Measurements from ENCODE around the gene DHX35.

The DHX35 gene

DNA sequence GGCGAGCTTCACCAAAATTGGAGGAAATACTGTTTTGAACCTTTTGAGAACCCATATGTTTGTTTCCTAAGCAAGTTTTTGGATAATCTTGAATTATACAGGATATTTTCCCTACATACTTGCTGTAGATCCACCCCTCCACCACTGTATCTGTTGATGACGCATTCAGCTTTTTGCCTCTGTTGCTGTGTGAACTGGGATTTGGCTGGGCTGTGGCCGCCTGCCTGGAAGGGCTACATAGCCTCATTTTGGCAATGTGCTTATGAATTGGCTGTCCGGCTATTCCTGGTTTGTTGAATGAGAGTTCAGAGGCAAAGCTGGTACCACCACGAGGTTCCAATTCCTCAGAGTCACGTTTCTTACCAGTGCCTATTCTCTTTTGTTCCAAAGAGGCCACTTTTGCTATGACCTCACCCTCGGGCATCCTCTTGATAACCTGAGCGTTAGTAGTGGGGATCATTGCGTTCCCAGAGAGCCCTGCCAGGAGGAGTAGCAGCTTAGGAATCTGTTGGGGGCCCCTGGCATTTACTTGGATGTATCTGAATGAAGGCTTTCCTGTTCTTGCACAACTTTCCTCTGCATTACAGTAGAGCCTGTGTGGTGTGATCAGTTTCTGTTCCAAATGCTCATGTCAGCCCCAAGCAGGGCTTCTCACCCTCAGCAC lies 29.6 kb upstream of the DHX35 start:
- H3K9ac ChIP-seq (ENCODE audit: insufficient read length, low read depth) = no peak overlapping the region
- H3K4me1 ChIP-seq (ENCODE audit: insufficient read depth, insufficient read length) = peaks cover 12% of the 10 kb centered on the region

DNA sequence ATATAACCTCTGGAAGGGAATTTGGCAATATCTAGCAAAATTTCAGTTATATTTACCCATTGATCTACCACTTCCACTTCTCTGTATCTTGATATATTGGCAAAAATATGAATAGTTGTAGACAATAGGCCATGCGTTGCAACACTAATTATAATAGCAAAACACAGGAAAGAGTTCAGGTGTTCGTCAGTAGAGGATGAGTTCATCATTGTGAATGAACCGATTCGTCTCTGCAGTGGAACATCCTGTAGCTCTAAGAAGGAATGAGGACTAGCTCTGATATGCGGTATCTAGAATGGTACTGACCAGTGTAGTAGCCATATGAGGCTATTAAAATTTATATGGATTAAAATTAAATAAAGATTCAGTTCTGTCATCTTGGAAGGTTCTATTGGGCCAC lies 27.6 kb upstream of the DHX35 start:
- Histone ChIP-seq H3K9me3 (ENCODE audit: insufficient read depth, low read length) (no peaks in the 10 kb centered on the region), H3K4me3 (ENCODE audit: insufficient read length, low read depth) (no peak overlapping the region), H3K27me3 (ENCODE audit: insufficient read depth, insufficient read length) (no peaks in the 10 kb centered on the region), H3K36me3 (ENCODE audit: insufficient read depth, insufficient read length, low read length) (peaks cover 68% of the 10 kb centered on the region), H3K9ac (ENCODE audit: insufficient read length, low read depth) (no peak overlapping the region), H3K4me1 (ENCODE audit: insufficient read depth, insufficient read length) (peaks cover 7% of the 10 kb centered on the region)
- TF ChIP-seq ZNF274 (IDR thresholded peaks at IDR 0.05; ENCODE audit: low read depth, low read length) (no peak), SUZ12 (IDR thresholded peaks at IDR 0.05; ENCODE audit: extremely low read depth, insufficient read depth, insufficient read length) (no peak), YY1 (IDR thresholded peaks at IDR 0.05; ENCODE audit: insufficient read depth, insufficient read length) (no peak)
- no peak for DNase-seq (ENCODE audit: low read depth, low spot score)

More for the DNA sequence above, 29.6 kb upstream of the DHX35 start:
- H3K27me3 ChIP-seq (ENCODE audit: insufficient read depth, insufficient read length) = no peaks in the 10 kb centered on the region
- H3K36me3 ChIP-seq (ENCODE audit: insufficient read depth, insufficient read length, low read length) = peaks cover 66% of the 10 kb centered on the region
- DNase-seq (ENCODE audit: low read depth, low spot score) = no peak
- no peak overlapping the region for H3K4me3 ChIP-seq (ENCODE audit: insufficient read length, low read depth)
- TF ChIP-seq ZNF274 (IDR thresholded peaks at IDR 0.05; ENCODE audit: low read depth, low read length) (no peak), SUZ12 (IDR thresholded peaks at IDR 0.05; ENCODE audit: extremely low read depth, insufficient read depth, insufficient read length) (no peak), YY1 (IDR thresholded peaks at IDR 0.05; ENCODE audit: insufficient read depth, insufficient read length) (no peak)
- no peaks in the 10 kb centered on the region for H3K9me3 ChIP-seq (ENCODE audit: insufficient read depth, low read length)

DNA sequence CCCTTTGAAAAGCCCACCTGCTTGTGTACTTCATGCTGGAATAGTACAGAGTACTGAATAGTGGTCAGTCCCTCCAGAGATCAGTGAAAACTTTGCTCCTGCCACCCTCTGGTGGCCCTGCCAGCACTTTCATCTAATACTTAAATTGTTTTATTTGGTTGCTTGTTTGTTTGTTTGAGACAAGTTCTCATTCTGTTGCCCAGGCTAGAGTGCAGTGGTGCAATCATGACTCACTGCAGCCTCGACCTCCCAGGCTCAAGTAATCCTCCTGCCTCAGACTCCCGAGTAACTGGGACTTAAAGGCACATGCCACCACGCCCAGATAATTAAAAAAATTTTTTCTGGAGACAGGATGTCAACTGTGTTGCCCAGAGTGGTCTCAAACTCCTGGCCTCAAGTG lies 26.9 kb upstream of the DHX35 start:
- H3K4me3 ChIP-seq (ENCODE audit: insufficient read length, low read depth) = no peak overlapping the region
- DNase-seq (ENCODE audit: low read depth, low spot score) = no peak
- H3K4me1 ChIP-seq (ENCODE audit: insufficient read depth, insufficient read length) = peaks cover 6% of the 10 kb centered on the region
- H3K36me3 ChIP-seq (ENCODE audit: insufficient read depth, insufficient read length, low read length) = peaks cover 68% of the 10 kb centered on the region
- H3K9me3 ChIP-seq (ENCODE audit: insufficient read depth, low read length) = no peaks in the 10 kb centered on the region
- TF ChIP-seq ZNF274 (IDR thresholded peaks at IDR 0.05; ENCODE audit: low read depth, low read length) (no peak), YY1 (IDR thresholded peaks at IDR 0.05; ENCODE audit: insufficient read depth, insufficient read length) (no peak), SUZ12 (IDR thresholded peaks at IDR 0.05; ENCODE audit: extremely low read depth, insufficient read depth, insufficient read length) (no peak)
- no peaks in the 10 kb centered on the region for H3K27me3 ChIP-seq (ENCODE audit: insufficient read depth, insufficient read length)
- H3K9ac ChIP-seq (ENCODE audit: insufficient read length, low read depth) = no peak overlapping the region

DNA sequence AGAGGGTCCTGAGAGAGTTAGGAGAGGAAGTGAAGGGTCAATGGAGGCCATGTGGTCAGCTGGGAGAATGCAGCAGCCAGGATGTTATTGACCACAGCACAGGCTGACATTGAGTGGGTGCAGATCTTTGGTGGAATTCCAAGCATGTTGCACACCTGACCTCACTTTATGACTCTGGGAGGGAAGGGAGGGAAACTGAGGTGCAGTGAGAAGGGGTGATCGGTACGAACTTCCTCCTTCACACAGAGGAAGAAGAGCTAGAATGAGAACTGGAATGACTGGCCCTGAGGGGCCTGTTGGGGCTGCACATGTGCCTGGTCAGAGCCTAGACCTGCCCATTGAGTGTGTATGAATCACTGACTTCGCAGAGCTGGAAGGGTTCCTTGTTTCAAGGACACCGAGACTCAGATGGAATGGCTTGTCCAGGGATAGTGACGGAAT lies 26.2 kb upstream of the DHX35 start:
- no peaks in the 10 kb centered on the region for H3K9me3 ChIP-seq (ENCODE audit: insufficient read depth, low read length)
- peaks cover 6% of the 10 kb centered on the region for H3K4me1 ChIP-seq (ENCODE audit: insufficient read depth, insufficient read length)
- no peak overlapping the region for H3K4me3 ChIP-seq (ENCODE audit: insufficient read length, low read depth)
- no peaks in the 10 kb centered on the region for H3K27me3 ChIP-seq (ENCODE audit: insufficient read depth, insufficient read length)
- H3K9ac ChIP-seq (ENCODE audit: insufficient read length, low read depth) = no peak overlapping the region
- H3K36me3 ChIP-seq (ENCODE audit: insufficient read depth, insufficient read length, low read length) = peaks cover 73% of the 10 kb centered on the region
- no peak for TF ChIP-seq ZNF274 (IDR thresholded peaks at IDR 0.05; ENCODE audit: low read depth, low read length)
- TF ChIP-seq YY1 (IDR thresholded peaks at IDR 0.05; ENCODE audit: insufficient read depth, insufficient read length) = no peak
- TF ChIP-seq SUZ12 (IDR thresholded peaks at IDR 0.05; ENCODE audit: extremely low read depth, insufficient read depth, insufficient read length) = no peak
- DNase-seq (ENCODE audit: low read depth, low spot score) = no peak

DNA sequence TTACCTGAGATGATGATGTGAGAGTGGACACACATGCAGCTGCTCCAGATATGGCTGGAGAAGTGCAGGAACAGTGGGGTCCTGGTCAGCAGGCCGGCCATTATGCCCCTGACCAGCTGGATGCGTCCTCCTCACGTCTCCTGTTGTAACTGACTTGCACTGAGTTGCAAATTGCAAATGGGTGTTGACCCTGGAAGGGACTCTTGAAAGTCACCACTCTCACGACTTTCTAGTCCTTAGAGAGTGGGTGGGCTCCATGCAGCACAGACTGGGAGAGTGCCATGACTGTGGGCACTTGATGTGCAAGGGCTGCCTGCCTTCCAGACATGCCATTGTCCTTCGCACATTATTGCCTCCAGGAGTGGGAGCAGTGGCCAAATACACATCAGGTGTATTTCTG lies 25.1 kb upstream of the DHX35 start:
- TF ChIP-seq YY1 (IDR thresholded peaks at IDR 0.05; ENCODE audit: insufficient read depth, insufficient read length) (no peak), SUZ12 (IDR thresholded peaks at IDR 0.05; ENCODE audit: extremely low read depth, insufficient read depth, insufficient read length) (no peak)
- Histone ChIP-seq H3K27me3 (ENCODE audit: insufficient read depth, insufficient read length) (no peaks in the 10 kb centered on the region), H3K4me1 (ENCODE audit: insufficient read depth, insufficient read length) (peaks cover 6% of the 10 kb centered on the region), H3K36me3 (ENCODE audit: insufficient read depth, insufficient read length, low read length) (peaks cover 73% of the 10 kb centered on the region), H3K9me3 (ENCODE audit: insufficient read depth, low read length) (no peaks in the 10 kb centered on the region), H3K4me3 (ENCODE audit: insufficient read length, low read depth) (no peak overlapping the region), H3K9ac (ENCODE audit: insufficient read length, low read depth) (no peak overlapping the region)
- DNase-seq (ENCODE audit: low read depth, low spot score) = no peak

DNA sequence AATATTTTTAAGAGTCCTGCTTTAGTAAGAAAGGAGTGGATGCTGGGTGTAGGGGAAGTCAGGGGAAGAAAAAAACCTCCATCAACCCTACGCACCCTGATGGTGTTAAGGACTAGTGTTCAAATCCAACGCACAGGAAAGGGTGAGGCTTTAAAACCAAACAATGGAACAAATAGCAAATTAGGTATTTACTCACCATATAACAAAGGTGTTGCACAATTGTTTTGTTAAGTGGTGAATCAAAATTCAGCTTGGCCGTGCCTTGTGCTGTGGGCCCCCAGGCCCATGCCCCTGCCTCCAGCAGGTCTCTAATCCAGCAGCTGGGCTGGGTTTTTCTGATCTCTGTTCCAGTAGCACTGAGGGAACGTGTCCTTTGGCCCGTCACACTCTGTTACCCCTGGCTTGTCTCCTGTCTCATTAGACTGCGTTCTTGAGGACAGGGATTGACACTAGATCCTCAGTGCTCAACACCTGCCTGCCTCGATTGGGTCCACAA lies 24.1 kb upstream of the DHX35 start:
- H3K4me3 ChIP-seq (ENCODE audit: insufficient read length, low read depth) = no peak overlapping the region
- peaks cover 6% of the 10 kb centered on the region for H3K4me1 ChIP-seq (ENCODE audit: insufficient read depth, insufficient read length)
- H3K9ac ChIP-seq (ENCODE audit: insufficient read length, low read depth) = no peak overlapping the region
- no peaks in the 10 kb centered on the region for H3K27me3 ChIP-seq (ENCODE audit: insufficient read depth, insufficient read length)
- H3K9me3 ChIP-seq (ENCODE audit: insufficient read depth, low read length) = no peaks in the 10 kb centered on the region
- DNase-seq (ENCODE audit: low read depth, low spot score) = no peak
- TF ChIP-seq YY1 (IDR thresholded peaks at IDR 0.05; ENCODE audit: insufficient read depth, insufficient read length) (no peak), ZNF274 (IDR thresholded peaks at IDR 0.05; ENCODE audit: low read depth, low read length) (no peak), SUZ12 (IDR thresholded peaks at IDR 0.05; ENCODE audit: extremely low read depth, insufficient read depth, insufficient read length) (no peak)
- H3K36me3 ChIP-seq (ENCODE audit: insufficient read depth, insufficient read length, low read length) = peaks cover 79% of the 10 kb centered on the region

DNA sequence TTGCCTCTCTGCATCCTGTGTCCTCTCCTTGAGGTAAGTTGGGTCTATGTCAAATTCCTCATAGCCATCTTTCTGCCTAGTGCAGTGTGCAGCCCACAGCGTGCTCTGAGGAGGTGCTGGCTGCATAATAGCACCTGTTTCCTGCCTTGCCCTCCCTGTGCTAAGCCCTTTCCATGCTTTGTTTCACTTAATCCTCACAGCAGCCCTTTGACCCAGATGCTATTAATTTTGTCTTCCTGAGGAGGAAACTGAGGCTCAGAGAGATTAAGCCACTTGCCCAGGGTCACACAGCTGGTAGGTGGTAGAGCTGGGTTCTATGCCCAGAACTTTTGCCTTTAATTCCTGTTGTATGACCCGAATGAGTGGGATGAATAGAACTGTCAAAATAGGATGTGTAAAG lies 22.5 kb upstream of the DHX35 start:
- H3K36me3 ChIP-seq (ENCODE audit: insufficient read depth, insufficient read length, low read length) = peaks cover 89% of the 10 kb centered on the region
- DNase-seq (ENCODE audit: low read depth, low spot score) = no peak
- H3K27me3 ChIP-seq (ENCODE audit: insufficient read depth, insufficient read length) = no peaks in the 10 kb centered on the region
- TF ChIP-seq ZNF274 (IDR thresholded peaks at IDR 0.05; ENCODE audit: low read depth, low read length) (no peak), SUZ12 (IDR thresholded peaks at IDR 0.05; ENCODE audit: extremely low read depth, insufficient read depth, insufficient read length) (no peak)
- no peak overlapping the region for H3K9ac ChIP-seq (ENCODE audit: insufficient read length, low read depth)
- H3K4me3 ChIP-seq (ENCODE audit: insufficient read length, low read depth) = no peak overlapping the region
- H3K4me1 ChIP-seq (ENCODE audit: insufficient read depth, insufficient read length) = peaks cover 6% of the 10 kb centered on the region
- no peaks in the 10 kb centered on the region for H3K9me3 ChIP-seq (ENCODE audit: insufficient read depth, low read length)
